PC-9 (cell line): ENCODE measurements around the gene CFAP161.

ENCODE experiments used
- EZH2 ChIP-seq: fragments of 200-600 bp; sonication (generic); IDR thresholded peaks from 2 replicates; pipeline ENCODE4 v1.8.0; 2017; ENCODE audit warnings: antibody characterized with exemption, low read depth
- TF ChIP-seq, protein P1 (sequence below): fragments of 200-600 bp; sonication (generic); conservative IDR thresholded peaks from 2 replicates; pipeline ENCODE4 v1.6.1; 2017; ENCODE audit warnings: mixed run types, antibody characterized with exemption, mild to moderate bottlenecking, moderate library complexity

GRCh38 chr15:81194723-81195122 lies 60.7 kb downstream of the CFAP161 start:
- TF ChIP-seq, protein P1, sequence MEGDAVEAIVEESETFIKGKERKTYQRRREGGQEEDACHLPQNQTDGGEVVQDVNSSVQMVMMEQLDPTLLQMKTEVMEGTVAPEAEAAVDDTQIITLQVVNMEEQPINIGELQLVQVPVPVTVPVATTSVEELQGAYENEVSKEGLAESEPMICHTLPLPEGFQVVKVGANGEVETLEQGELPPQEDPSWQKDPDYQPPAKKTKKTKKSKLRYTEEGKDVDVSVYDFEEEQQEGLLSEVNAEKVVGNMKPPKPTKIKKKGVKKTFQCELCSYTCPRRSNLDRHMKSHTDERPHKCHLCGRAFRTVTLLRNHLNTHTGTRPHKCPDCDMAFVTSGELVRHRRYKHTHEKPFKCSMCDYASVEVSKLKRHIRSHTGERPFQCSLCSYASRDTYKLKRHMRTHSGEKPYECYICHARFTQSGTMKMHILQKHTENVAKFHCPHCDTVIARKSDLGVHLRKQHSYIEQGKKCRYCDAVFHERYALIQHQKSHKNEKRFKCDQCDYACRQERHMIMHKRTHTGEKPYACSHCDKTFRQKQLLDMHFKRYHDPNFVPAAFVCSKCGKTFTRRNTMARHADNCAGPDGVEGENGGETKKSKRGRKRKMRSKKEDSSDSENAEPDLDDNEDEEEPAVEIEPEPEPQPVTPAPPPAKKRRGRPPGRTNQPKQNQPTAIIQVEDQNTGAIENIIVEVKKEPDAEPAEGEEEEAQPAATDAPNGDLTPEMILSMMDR = no peak
- TF ChIP-seq EZH2 = no peak
